Spleen (tissue), 7 donors: ENCODE results near the gene MMD.

Experiments used
- POLR2A ChIP-seq, 3 donors: fragments of 450-650 bp; IDR thresholded peaks; one replicate each; pipeline ENCODE4 v1.5.1; 2017; ENCODE audit warnings: antibody characterized with exemption in 3 of 3, mild to moderate bottlenecking in 1 of 3
- POLR2AphosphoS5 ChIP-seq, 3 donors: sonication (generic); formaldehyde crosslinking; IDR thresholded peaks; one replicate each; pipeline ENCODE4 v1.5.1; 2017; ENCODE audit warnings: antibody characterized with exemption in 3 of 3
- TF ChIP-seq, protein P1 (sequence below), 11 experiments: fragments of 200-600 bp in 7 of 11; fragments of 450-650 bp in 4 of 11; sonication (generic) in 4 of 11; IDR thresholded peaks in 8 of 11; conservative IDR thresholded peaks in 3 of 11; 1 replicate in 7 of 11; 2 replicates in 4 of 11; pipeline versions ENCODE4 v1.4.0 to v1.8.0; 2016 to 2021; ENCODE audit warnings: antibody characterized with exemption in 11 of 11, inconsistent platforms in 4 of 11, mild to moderate bottlenecking in 1 of 11
- donor health status: DM: no; HTN: no; CAD: no; lungs with moderate emphysema.
- donor health status: DM: no; HTN: no; CAD: no.
- donor health status: DM: no; HTN: no; CAD: no.

DNA sequence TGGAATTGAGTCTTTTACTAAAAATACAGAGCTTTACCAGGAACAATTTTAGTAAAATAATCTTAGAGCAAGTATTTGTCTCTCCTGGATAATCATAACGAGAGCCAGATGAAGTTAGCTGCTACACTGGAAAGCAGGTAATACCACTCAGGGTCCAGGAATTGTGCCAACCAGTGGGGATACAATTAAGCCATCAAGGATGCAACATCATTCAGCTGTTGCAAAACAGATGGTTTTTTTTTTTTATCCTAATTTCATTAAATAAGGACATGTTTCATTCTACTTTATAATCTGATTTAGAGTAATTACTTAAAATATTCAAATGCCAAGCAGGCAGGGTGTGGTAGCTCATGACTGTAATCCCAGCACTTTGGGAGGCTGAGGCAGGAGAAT, 10.2 kb downstream of the MMD start:
- TF ChIP-seq, protein P1, sequence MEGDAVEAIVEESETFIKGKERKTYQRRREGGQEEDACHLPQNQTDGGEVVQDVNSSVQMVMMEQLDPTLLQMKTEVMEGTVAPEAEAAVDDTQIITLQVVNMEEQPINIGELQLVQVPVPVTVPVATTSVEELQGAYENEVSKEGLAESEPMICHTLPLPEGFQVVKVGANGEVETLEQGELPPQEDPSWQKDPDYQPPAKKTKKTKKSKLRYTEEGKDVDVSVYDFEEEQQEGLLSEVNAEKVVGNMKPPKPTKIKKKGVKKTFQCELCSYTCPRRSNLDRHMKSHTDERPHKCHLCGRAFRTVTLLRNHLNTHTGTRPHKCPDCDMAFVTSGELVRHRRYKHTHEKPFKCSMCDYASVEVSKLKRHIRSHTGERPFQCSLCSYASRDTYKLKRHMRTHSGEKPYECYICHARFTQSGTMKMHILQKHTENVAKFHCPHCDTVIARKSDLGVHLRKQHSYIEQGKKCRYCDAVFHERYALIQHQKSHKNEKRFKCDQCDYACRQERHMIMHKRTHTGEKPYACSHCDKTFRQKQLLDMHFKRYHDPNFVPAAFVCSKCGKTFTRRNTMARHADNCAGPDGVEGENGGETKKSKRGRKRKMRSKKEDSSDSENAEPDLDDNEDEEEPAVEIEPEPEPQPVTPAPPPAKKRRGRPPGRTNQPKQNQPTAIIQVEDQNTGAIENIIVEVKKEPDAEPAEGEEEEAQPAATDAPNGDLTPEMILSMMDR (IDR thresholded peaks at IDR 0.05 in 8 of 11, conservative IDR thresholded peaks at IDR 0.05 in 3 of 11) = no peak
- TF ChIP-seq POLR2A (IDR thresholded peaks at IDR 0.05) = no peak
- TF ChIP-seq POLR2AphosphoS5 (IDR thresholded peaks at IDR 0.05) = no peak
